Measurements from ENCODE around the gene KCNJ10.

DNA sequence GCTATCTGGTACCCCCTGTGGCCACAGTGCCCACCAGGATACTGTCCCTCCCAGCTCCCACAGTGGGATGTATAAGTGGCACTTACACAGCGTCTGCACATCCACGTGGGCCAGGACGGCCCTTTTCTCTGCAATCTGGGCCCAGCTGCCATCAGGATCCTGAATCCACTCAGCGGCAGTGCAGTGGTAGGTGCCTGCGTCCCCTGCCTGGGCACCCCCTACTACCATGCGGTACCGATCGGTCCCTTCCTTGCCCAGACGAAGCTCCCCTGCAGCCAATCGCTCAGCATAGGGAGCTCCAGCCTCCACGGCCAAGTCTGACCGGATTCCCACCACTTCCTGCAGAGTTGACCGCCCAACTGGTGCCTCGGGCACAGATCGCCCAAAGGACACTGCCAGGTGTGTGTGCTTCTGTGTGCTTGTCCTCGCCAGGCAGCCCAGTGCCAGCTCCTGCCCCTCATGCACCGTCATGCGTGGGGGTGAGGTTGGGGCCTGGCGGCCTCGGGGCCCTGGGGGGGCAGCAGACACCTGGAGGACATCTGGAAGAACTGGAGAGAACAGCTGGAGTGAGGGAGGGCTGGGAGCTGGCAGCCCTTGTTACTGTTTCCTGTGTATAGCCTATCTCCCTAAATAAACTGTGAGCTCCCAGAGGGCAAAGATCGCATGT is 23.8 kb upstream of the KCNJ10 start:
- TF ChIP-seq, protein P1, sequence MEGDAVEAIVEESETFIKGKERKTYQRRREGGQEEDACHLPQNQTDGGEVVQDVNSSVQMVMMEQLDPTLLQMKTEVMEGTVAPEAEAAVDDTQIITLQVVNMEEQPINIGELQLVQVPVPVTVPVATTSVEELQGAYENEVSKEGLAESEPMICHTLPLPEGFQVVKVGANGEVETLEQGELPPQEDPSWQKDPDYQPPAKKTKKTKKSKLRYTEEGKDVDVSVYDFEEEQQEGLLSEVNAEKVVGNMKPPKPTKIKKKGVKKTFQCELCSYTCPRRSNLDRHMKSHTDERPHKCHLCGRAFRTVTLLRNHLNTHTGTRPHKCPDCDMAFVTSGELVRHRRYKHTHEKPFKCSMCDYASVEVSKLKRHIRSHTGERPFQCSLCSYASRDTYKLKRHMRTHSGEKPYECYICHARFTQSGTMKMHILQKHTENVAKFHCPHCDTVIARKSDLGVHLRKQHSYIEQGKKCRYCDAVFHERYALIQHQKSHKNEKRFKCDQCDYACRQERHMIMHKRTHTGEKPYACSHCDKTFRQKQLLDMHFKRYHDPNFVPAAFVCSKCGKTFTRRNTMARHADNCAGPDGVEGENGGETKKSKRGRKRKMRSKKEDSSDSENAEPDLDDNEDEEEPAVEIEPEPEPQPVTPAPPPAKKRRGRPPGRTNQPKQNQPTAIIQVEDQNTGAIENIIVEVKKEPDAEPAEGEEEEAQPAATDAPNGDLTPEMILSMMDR (IDR thresholded peaks at IDR 0.05; ENCODE audit: extremely low read depth in 1 of 2, insufficient read depth in 1 of 2, low read depth in 1 of 2, low read length in 2 of 2), result no peak
- no peak for TF ChIP-seq MYC (IDR thresholded peaks at IDR 0.05; ENCODE audit: low read depth, low read length)
- no peak for TF ChIP-seq EZH2 (IDR thresholded peaks at IDR 0.05; ENCODE audit: borderline replicate concordance, low read depth, low read length, severe bottlenecking)

Data from endothelial cell of umbilical vein (primary cell).